Skeletal muscle cell (primary cell): ENCODE results near the gene BCAS3.

Source experiments
- DNase-seq: peaks from one replicate; pipeline ENCODE4 v3.0.0-alpha.2; 2010; ENCODE audit warnings: low read depth
- H3K4me3 ChIP-seq: 2 replicates; pipeline ENCODE4 v1.5.1; 2011; ENCODE audit warnings: low read depth, mild to moderate bottlenecking, control low read depth, low read length, moderate library complexity

Gene BCAS3

GRCh38 chr17:60677308-60678117 lies at the start of gene BCAS3:
TSS of gene BCAS3 (plus strand) at chr17:60677851.
- peak within 1 kb of the TSS; percentile 82 for H3K4me3 ChIP-seq
- peak; percentile 97 for DNase-seq

- no peak overlapping the region for H3K4me3 ChIP-seq
- DNase-seq: no peak
These were observed 49.3 kb upstream of the BCAS3 start for GRCh38 chr17:60628252-60628889.

- H3K4me3 ChIP-seq: no peak overlapping the region
- DNase-seq: no peak
These were observed 48.5 kb upstream of the BCAS3 start for GRCh38 chr17:60629120-60629519.

GRCh38 chr17:60630352-60630751 lies 47.3 kb upstream of the BCAS3 start:
- DNase-seq: no peak
- H3K4me3 ChIP-seq: no peak overlapping the region

GRCh38 chr17:60631119-60631518 lies 46.5 kb upstream of the BCAS3 start:
- DNase-seq: no peak
- no peak overlapping the region for H3K4me3 ChIP-seq

GRCh38 chr17:60637683-60638082 lies 40.0 kb upstream of the BCAS3 start:
- no peak overlapping the region for H3K4me3 ChIP-seq
- no peak for DNase-seq

- H3K4me3 ChIP-seq: no peak overlapping the region
- DNase-seq: no peak
These were observed 38.7 kb upstream of the BCAS3 start for GRCh38 chr17:60639019-60639330.

GRCh38 chr17:60640503-60640902 lies 37.1 kb upstream of the BCAS3 start:
- no peak for DNase-seq
- H3K4me3 ChIP-seq: no peak overlapping the region

- H3K4me3 ChIP-seq: no peak overlapping the region
- DNase-seq: no peak
These were observed 36.5 kb upstream of the BCAS3 start for GRCh38 chr17:60641126-60641525.

- no peak overlapping the region for H3K4me3 ChIP-seq
- DNase-seq: peak; percentile 40
These were observed 35.8 kb upstream of the BCAS3 start for GRCh38 chr17:60641810-60642220.

- H3K4me3 ChIP-seq: no peak overlapping the region
- DNase-seq: no peak
These were observed 31.6 kb upstream of the BCAS3 start for GRCh38 chr17:60645918-60646523.

- H3K4me3 ChIP-seq: no peak overlapping the region
- DNase-seq: no peak
These were observed 30.9 kb upstream of the BCAS3 start for GRCh38 chr17:60646701-60647100.

- no peak for DNase-seq
- H3K4me3 ChIP-seq: no peak overlapping the region
These were observed 29.9 kb upstream of the BCAS3 start for GRCh38 chr17:60647705-60648104.

- no peak for DNase-seq
- H3K4me3 ChIP-seq: no peak overlapping the region
These were observed 25.0 kb upstream of the BCAS3 start for GRCh38 chr17:60652454-60653247.

- no peak overlapping the region for H3K4me3 ChIP-seq
- no peak for DNase-seq
These were observed 24.1 kb upstream of the BCAS3 start for GRCh38 chr17:60653569-60653968.

- no peak overlapping the region for H3K4me3 ChIP-seq
These were observed 21.2 kb upstream of the BCAS3 start for GRCh38 chr17:60656499-60656898.

GRCh38 chr17:60659156-60659555 lies 18.5 kb upstream of the BCAS3 start:
- H3K4me3 ChIP-seq: no peak overlapping the region
- DNase-seq: no peak

More at GRCh38 chr17:60656499-60656898, 21.2 kb upstream of the BCAS3 start:
- no peak for DNase-seq

- H3K4me3 ChIP-seq: no peak overlapping the region
- DNase-seq: no peak
These were observed 16.2 kb upstream of the BCAS3 start for GRCh38 chr17:60661489-60661888.

- no peak overlapping the region for H3K4me3 ChIP-seq
- no peak for DNase-seq
These were observed 13.6 kb upstream of the BCAS3 start for GRCh38 chr17:60664022-60664421.

- no peak overlapping the region for H3K4me3 ChIP-seq
- no peak for DNase-seq
These were observed 12.0 kb upstream of the BCAS3 start for GRCh38 chr17:60665602-60666001.
